HG03575 (cell line): ENCODE measurements around the gene RSPH1.

Source experiments
- ATAC-seq: cut with Tn5 transposase; IDR thresholded peaks from one replicate; pipeline ENCODE4 v1.9.1; 2021; ENCODE audit not compliant: unreplicated experiment, insufficient number of reproducible peaks, low FRiP score; ENCODE audit errors: extremely low read depth

The RSPH1 gene

DNA sequence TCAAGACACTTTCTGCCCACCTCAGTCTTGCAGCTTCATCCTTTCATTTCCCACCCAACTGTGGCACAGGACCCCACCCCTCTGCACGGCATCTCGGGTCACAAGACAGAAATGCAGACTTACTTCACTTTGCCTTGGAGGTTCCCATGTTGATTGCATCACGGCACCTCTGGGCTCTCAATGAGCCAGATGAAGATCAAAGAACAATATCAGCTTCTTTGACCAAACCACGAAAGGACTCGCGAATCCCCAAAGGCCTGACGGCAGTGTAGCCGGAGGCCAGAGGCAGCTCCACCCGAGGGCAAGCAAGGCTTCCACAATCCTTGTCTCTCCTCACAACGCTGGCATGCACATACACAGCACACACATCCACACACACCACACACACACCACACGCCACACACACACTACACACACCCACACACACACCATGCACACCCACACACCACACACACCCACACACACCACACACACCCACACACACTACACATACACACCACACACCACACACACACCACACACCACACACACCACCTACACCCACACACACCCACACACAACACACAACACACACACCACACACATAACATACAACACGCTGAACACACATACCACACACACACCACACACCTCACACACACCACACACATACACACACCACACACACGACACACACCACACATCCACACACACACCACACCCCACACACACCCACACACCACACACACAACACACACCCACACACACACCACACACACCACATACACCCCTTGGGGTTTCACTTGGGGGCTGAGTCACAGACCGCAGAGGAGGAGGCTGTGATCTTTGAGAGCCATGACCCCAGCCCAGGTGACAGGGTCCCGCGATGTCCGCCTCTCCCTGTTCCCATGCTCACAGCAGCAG lies 56.5 kb downstream of the RSPH1 start:
- ATAC-seq: no peak

DNA sequence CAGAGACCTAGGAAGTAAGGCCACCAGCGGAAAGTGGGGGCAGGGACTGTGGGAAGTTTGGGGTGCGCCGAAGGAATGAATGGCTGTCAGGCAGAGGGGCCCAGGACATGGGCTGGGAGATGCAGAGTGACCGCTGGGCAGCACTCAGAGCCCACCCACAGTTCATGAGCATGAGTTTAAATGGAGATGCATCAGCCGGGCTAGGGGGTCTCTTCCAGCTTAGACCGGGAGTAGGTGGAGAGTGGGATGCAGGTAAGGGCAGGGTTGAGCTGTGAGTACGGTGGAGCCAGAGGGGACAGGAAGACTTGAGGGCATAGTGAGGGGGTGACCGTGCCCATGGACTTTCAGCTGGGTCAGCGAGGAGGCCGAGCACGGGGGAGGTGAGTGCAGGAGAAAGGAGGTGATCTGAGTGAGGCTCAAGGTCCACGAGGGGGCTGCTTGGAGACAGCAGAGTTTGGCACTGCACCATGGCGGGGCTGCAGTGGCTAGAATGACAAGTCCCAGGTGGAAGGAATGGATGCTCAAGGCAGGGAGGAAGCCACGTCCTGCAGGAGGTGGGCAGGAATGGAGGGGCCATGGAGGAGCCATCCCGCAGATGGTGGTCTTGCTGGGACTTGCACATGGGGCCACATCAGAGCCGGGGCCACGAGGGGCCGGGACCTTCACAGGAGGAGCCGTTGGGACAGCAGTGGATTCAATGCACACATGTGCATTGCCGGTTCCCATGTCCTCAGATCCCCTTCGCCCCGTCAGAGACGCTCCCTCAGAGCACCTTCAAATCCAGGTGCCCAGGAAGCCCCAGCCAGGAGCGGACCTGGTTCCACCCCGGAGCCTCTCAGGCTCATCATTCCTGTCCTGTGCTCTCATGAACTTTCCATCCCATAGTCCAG lies 57.5 kb downstream of the RSPH1 start:
- ATAC-seq: no peak

DNA sequence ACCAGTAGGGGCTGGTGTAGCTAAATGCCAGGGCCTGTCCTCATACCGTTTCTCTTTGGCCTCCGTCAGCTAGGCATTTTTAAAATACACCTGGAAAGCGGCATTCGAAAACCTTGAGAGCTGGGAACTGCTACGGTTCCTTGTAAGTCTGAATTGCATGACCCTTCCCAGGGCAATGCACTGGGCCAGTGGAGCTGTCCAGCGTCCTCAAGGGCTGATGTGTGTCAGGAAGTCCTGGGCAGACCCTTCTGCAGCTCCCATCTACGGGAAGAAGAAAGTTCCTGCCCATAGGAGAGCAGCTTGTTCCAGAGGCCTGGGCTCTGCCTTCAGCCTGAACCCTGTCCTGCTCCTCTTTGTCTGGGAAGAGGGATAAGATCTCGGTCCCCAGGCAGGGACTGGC lies 58.2 kb downstream of the RSPH1 start:
- no peak for ATAC-seq

DNA sequence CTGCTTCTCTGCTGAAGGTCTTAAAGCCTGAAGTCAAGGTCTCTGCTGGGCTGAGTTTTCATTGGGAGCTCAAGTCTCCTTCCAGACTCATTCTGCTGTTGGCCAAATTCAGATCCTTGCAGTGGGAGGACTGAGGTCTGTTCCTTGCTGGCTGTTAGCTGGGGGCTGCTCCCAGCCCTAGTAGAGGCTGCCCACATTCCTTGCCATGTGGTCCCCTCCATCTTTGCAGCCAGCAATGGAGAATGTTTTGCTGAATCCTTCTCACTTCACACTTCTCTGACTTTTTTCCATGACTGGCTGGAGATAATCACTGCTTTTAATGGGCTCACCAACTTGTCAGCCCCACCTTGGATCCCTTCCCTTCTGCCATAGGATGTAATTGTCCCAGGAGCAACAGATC lies 59.1 kb downstream of the RSPH1 start:
- ATAC-seq: no peak

DNA sequence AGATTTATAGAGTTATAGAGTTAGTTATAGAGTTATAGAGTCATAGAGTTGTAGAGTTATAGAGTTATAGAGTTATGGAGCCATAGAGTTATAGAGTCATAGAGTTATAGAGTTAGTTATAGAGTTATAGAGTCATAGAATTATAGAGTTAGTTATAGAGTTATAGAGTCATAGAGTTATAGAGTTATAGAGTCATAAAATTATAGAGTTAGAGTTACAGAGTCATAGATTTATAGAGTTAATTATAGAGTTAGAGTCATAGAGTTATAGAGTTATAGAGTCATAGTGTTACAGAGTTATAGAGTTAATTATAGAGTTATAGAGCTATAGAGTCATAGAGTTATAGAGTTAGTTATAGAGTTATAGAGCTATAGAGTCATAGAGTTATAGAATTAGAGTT lies 60.2 kb downstream of the RSPH1 start:
- ATAC-seq: no peak

DNA sequence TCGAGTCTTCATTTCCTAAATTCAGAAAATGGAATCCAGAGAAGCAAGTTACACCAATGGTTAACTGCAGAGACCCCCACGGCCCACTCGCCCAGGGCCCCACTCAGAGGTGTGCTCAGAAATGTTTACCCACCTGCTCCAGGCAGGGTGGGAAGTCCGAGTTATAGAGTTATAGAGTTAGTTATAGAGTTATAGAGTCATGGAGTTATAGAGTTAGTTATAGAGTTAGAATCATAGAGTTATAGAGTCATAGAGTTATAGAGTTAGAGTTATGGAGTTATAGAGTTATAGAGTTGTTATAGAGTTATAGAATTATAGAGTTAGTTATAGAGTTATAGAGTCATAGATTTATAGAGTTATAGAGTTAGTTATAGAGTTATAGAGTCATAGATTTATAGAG lies 60.6 kb downstream of the RSPH1 start:
- ATAC-seq: no peak

DNA sequence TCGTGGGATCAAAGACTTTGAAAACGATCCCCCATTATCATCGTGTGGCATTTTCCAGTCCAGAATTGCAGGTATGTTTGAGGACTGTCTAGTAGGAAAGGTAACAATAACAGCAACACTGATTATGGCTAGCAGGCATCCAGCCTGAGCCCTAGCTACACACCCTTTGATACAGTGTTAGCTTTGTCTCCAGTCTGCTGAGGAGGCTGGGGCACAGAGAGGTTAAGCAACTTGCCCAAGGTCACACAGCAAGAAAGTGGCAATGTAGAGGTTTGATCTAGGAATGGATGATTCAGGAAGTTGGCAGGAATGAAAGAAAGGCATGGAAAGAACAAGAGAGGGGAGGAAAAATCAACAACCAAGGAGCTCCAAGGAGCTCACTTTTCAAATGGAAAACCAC lies 61.1 kb downstream of the RSPH1 start:
- no peak for ATAC-seq

DNA sequence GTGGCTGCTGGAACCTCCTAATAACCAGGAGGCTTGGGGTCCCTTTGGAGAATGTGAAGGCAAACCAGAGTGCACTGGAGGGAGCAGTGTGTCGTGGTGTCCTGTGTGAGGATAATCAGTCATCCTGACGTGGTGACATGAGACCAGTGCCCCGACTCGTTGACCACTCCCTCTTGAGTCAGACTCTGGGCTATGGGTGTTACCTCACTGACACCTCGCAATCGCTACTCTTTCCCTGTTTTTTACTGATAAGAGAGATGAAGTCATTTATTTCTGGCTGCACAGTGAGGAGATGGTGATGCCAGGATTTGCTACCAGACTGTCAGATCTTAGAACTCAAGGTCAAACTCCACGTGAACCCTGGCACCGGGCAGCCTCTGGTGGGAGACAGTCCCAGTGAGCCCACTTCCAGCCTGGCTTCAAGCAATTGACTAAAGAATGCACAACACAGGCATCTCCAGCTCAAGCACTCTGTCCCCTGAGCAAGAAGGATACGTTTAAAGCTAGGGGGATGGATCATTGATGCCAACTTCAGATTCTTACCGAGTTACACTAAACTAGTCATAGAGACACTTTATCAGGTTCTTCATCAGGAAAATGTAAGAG lies 62.0 kb downstream of the RSPH1 start:
- ATAC-seq: no peak

DNA sequence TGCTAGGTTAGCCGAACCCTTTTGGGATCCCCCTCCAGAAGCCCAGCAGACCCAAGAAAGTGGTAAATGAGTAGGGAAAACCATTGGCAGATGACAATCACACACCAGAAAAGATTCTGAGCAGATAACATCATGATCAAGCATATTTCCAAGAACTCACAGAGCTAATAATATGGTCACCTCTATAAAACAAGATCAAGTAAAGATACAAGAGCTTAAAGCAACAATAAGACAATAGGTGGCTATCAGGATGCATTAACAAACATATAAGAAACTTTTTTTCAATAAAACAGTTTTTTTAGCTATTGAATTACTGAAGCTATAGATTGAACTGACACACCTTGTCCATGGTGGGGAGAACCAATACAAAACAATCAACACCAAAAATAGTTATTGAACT lies 63.3 kb downstream of the RSPH1 start:
- ATAC-seq: no peak

DNA sequence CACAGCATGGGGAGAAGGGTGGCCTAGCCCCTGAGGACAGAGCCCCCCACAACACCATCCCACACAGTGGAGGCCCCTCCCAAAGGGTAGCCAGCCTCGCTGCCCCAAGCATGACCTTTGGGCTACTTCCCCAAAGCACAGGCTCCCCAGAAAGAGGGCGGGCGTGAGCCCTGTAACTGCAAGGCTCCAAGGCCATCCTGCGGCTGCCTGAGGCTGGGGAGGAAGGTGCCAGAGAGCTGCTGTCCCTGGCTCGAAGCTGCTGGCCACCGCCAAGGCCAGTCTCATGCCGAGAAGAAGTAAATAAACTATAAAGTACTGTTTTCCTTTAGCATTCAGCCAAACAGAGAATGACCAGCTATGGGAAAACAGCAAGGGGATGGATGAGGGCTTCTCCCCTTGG lies 64.8 kb downstream of the RSPH1 start:
- ATAC-seq: no peak

DNA sequence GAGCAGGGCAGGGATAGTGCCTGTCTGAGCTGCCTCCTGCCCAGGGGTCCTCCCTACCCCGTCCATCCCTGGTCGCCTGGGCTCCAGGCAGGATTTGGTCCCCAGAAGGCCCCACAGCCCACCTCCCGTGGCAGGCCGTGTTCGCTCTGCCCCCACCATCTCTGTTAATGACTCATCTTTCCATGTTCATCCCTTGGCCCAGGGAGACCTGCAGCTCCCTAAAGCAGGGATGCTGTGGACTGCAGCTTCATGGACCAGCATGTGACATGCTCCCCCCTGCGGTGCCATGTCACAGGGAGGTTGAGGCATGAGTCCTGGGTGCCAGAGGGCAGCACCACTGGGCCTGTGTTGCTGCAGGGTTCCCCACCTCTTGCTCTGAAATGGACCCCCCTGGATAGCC lies 65.5 kb downstream of the RSPH1 start:
- no peak for ATAC-seq

DNA sequence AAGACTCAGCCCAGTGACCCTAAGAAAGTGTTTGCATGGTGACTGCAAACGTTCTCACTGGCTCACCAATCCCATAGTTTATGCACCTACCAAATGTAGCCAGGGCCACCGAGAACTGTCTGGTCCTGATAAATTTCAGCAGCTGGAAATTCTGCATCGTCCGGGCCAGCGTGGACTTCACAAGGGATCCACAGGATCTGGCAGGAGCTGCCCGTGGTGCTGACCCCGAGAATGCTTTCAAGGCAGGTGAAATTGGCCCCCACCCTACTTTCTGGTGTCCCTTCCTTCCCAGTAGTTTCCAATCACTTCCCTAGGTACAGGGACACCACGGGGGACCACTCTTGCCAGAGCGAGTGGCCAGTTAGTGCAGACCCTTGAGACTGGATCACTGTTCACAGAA lies 66.2 kb downstream of the RSPH1 start:
- ATAC-seq: no peak

DNA sequence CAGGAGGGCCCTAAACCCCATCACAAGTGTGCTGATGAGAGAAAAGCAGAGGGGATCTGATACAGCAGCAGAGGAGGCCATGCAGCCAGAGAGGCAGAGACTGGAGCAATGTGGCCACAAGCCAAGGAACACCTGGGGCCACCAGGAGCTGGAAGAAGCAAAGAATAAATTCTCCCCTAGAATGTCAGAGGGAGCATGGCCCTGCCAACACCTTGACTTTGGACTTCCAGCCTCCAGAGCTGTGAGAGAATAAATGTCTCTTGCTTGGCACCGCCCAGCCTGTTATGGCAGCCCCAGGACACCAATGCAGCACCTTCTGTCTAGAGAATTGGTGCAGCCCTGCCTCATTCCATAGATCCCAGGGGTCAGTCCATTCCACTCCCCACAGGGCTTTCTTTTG lies 67.0 kb downstream of the RSPH1 start:
- ATAC-seq: no peak

DNA sequence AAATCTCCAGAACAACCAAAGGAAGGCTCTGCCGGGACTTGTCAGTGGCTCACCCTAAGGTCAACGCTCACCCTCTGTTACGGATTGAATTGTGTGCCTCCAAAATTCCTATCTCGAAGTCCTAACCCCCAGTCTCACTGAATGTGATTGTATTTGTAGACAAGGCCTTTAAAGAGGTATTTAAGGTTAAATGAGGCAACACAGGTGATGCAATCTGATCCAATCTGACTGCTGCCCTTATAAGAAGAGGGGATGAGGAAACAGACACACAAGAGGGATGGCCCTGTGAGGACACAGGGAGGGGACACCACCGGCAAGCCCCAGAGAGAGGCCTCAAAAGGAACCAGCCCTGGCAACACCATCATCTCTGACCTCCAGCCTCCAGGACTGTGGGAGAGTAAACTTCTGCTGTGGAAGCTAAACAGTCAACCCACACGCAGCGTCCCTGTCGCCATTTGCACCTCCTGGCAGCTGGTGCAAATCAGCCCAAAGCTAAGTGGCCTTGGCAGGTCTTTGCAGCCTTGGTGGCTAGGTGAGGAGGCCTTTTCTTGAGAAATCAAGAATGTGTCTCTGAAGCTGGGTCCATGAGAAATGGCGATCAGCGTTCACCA lies 68.1 kb downstream of the RSPH1 start:
- ATAC-seq: no peak

DNA sequence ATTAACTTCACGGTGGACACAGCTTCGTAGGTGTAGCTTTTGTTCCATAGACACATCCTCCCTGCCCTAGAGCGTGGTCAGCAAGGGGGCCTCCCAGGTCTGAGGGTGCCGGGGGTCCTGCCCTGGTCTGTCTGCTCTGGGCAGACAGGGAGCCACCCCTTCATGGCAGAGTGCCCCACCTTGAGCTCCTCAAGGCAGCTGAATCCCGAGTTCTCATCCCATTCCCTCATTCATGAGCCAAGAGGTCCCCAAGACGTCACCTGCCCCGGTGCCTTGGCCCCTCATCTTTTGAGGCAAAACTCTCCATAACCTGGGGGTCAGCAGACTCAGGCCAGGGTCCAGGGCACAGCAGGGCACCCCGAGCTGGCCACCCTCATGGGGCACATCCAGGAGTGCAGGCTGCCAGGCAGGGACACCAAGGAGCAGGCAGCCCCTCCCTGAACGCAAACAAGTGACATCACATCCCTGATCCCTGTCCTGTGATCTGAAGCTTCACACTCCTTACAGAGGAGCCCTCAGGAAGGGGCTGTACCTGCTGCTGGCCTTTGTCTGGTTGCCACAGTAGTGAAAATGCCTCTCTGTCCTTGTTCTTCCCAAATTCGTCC lies 69.0 kb downstream of the RSPH1 start:
- no peak for ATAC-seq

DNA sequence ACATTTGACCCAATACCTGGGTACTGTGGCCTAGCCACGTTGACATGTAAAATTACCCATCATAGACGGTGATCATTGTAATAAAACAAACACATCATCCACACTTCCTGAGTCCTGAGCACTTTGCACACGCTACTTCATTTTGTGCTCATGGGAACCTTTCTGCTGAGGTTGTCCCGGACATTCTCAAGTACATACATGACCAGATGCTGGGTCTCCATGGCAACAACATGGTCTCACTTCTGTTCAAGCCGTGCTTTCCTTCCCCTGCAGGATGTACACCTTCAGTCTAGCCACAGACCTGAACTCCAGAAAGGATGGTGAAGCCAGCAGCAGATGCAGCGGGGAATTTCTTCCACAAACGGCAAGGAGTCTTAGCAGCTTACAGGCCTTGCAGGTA lies 69.6 kb downstream of the RSPH1 start:
- no peak for ATAC-seq

DNA sequence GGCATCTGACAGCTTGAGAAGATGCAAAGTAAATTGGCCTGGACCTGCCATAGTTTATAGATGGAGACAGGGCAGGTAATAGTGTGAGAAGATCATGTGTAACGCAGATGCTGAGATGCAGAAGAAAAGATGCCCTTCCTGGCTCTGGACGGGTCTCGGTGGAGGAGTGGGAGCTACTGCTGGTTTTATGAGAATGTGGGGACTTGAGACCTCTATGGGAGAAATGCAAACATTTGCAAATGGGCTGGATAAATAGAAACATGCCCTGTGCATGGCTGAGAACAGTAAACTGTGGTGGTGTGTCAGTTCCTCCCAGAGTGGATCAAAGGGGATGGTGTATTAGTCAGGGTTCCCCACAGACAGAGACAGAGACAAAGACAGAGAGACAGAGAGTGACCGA lies 70.4 kb downstream of the RSPH1 start:
- ATAC-seq: no peak

DNA sequence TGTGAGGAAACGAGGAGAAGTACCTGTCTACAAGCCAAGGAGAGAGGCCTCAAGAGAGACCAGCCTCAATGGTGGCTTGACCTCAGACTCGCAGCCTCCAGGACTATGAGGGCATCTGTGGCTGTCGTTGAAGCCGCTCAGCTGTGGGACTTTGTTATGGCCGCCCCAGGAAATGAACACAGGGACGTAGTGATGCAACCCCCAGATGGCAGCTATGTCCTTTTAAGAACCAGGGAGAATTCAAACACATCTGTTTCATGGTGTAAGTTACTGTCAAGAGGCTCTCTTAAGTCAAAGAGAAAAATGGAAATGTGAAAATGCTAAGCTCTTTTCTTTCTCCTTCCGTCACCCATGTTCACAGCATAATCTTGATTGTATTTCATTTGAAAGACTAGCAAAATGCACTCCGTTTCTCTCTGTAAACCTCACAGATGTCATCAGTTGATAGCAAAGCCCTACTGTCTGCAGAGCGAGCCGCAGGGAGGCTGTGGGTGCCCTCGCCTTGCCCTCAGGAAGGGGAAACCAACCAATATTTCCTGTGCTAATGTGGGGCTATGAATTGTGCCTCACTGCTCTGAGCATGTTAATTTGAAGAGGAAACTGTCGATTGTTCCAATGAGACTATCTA lies 71.0 kb downstream of the RSPH1 start:
- ATAC-seq: no peak

DNA sequence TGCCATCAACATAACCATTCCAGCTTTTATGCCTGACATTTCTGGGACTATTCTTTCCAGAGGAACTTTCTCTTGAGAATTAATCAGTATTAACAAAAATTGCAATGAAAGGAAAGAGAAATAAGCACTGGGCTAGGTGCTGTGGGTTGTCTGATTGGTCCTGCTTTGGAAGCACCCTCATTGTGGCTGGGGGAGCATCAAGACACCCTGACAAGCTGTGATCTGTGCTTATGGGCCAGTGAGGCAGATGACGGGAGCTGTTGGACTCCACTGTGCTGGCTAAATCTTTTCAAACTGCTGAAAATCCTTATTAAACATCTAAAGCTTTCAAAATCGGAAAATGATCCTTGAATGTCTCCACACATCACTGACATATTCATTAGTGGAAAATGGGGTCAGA lies 72.3 kb downstream of the RSPH1 start:
- ATAC-seq: no peak
